NOMO-1 (cell line): ENCODE data around the gene INTS7.
"Not testable (repeated sequence)": the region's sequence is repeated elsewhere in the genome, so short reads cannot be mapped to it uniquely, and the experiment has no call there.

Source experiments
- DNase-seq, 2 experiments: peaks; one replicate each; lab custom pipeline; 2025; ENCODE audit not compliant: unreplicated experiment in 2 of 2; lab: John Stamatoyannopoulos, UW

Gene INTS7

DNA sequence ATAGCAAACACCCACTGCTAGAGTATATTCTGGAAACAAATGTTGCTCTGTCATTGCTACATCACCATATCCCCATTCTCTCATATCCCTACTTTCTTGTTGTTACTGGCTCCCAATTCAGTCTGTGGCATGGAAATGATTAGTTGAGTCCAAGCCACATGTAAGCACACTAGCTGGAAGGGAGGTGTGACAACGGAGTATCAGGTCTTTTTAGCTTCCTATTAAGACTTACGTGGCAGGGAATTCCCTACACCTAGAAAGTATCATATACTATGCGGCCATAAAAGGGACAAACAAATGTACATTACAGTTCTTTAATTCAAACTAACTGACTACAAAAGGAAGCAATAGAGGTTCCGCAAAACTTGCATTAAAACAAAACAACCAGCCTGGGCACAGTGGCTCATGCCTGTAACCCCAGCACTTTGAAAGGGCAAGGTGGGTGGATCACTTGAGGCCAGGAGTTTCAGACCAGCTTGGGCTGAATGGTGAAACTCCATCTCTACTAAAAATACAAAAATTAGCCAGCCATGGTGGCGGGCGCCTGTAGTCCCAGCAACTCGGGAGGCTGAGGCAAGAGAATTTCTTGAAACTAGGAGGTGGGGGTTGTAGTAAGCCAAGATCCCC lies 48.6 kb downstream of the INTS7 start:
- DNase-seq = no peak

DNA sequence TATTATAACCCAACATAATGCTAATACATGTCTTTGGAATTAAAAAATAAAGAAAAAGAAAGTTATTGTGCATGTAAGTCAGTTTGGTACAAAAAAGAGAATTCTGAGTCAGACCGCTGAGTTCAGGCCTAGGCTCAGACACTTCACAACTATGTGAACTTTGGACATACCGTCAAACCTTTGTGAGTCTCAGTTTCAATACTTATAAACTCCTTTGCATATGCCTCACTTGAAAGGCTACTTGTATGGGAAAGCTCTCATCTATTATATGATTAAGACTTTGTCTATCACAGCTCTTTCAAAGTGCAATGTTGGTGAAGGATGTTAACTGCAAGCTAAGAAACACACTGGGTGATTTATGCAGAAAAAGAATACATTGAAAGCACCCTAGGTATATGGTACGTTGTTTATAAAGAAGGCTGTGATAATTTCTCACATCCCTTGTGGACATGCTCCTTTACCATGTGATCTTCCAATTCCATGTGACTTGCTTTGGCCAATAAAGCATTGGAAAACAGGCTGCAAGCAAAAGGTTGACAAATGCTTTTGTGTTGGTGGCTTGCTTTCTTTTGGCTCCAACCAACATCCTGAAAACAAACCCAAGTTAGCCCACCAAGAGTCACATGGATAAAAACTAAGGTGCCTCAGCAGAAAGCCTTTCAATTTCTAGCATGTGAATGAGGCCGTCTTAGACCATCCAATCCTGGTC lies 49.6 kb downstream of the INTS7 start:
- DNase-seq = no peak

DNA sequence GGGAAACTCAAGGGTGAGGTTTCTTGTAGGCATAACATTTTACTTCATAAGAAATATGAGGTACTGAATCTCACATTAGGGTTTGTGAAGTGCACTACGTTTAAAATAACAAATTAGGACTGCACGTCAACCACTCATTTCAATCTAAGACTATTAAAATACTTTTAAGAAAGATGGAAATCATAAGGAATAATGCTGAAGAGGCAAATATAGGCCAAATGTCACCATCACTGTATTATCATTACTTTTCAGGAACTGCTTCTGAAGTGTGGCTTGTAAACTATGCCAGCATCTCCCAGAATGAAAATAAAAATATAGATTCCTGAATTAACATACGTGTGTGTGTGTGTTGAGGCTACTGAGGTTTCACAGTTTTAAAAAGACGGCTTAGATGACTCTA lies 56.8 kb downstream of the INTS7 start:
- no peak for DNase-seq

DNA sequence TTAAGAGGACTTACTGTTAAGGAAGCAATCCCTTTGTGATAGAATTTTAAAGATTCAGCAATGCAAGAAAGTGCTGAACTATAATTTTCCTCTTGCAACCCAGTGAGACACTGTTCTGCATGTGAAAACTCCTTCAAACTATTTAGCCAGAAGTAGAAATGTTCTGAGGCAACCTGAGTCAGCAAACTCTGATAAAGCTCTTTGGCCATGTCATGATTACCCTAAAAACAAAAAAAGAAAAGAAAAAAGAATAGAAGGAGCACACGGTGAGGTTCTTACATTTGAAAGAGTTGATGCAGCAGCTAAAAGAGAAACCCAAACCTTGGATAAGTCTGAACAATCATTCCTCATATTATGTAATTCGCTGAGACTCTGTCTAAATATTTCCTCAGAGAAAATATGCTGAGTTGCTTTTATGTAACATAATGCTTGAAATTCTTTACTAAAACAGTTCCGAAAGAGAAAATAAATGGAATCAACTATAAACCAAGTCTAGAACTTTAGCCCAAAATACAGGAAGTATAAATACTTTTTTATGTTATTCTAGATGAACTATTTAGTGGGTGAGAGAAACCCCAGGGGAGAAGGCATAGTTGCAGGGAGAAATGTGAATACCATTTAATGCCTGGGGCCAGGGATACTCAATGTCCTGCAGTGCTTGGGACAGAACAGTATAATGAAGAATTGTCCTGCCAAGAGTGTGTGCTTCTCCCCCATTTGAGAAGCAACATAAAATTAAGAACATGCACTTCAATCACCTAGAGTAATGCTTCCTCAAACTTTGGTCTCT lies 60.0 kb downstream of the INTS7 start:
- no peak for DNase-seq

DNA sequence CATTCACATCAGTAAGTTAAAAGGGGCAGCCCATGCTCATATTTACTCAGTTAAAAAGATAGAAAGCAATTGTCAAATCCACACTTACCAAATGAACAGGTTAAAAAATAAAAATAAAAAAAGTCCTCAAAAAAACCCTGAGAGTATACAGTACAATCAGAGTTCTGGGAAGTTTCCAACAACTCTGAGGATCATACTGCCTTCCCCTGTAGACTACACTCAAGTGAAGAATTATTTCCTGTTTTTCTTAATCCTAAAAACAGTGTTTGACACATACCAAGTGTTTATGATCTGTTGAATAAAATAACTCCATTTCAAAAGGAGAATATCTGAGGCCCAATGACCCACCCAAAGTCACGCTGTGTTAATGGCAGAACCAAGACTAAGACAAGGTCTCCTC lies 61.8 kb downstream of the INTS7 start:
- no peak for DNase-seq

DNA sequence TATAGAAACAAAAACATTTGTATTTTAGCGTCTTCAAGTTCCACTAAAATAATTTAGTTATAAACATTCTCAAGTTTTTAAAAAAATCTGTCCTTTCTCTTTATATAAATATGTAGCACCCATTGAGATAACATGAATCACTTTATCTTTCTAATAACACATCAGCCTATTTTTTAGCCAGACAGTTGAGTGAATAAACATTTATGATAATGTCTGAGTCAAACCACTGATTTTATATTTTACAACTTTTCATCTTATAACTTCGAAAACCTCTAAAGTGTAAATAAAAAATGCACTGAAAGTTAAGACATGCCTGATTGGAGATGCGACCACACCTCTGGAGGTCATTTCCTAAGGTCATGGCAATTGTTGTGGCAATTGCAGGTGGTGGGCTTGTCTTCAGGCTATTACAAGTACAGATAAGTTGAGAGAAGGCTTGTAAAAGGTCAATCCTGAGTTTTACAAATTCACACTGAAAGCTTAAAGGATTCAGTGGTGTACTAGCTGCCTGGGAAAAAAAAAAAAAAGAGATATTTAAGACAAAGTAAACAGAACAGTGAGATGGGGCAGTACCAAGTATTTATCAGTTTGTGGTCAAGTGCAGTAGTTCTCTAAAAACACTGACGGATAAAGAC lies 67.0 kb downstream of the INTS7 start:
- no peak for DNase-seq

DNA sequence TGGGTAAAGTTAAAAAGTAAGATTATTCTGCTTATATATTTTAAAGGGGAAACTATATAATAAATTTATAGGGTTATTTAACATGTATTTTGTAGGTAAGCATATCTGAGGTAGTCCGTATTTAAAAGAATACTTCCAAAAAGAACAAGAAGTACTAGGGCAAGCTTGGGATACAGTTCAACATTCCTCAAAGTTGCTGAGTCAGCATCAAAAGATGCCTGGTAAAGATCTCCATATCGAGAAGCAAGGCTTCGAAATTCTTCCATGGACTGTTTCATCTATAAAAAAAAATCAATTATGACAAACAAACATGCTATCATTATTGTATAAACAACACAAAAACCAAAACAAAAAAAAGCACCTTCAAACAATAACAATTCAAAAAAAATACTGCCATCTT lies 67.7 kb downstream of the INTS7 start:
- no peak for DNase-seq

DNA sequence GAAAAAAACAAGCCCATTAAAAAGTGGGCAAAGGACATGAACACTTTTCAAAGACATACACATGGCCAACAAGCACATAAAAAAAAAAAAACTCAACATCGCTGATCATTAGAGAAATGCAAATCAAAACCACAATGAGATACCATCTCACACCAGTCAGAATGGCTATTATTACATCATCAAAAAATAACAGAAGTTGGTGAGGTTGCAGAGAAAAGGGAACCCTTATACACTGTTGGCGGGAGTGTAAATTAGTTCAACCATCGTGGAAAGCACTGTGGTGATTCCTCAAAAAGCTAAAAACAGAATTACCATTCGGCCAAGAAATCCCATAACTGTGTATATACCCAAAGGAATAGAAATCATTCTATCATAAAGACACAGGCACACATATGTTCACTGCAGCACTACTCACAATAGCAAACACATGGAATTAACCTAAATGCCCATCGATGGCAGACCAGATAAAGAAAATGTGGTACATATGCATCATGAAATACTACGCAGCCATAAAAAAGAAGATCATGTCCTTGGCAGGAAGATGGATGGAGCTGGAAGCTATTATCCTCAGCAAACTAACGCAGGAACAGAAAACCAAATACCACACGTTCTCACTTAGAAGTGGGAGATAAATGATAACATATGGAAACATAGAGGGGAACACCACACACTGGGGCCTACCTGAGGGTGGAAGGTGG lies 70.1 kb downstream of the INTS7 start:
- peak; percentile 12 to 38 for DNase-seq

DNA sequence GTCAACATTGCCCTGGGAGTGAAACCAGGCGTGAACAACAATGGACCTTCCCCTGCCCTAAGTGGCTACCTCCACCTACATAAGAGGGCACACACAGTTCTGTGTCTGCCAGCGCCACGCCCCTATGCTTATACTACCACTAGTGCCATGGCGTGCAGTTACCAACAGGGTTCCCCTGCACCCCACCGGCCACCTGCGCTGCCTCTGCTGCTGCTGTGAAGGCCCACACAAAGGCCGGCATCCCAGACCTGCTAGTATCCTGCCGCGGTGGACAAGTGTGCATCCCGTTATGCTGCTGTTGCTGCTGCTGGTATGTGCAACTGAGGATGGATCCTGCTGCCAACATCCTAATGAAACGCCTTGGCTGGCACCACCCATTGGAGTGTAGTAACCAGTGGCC lies 75.7 kb downstream of the INTS7 start:
- DNase-seq = no peak

DNA sequence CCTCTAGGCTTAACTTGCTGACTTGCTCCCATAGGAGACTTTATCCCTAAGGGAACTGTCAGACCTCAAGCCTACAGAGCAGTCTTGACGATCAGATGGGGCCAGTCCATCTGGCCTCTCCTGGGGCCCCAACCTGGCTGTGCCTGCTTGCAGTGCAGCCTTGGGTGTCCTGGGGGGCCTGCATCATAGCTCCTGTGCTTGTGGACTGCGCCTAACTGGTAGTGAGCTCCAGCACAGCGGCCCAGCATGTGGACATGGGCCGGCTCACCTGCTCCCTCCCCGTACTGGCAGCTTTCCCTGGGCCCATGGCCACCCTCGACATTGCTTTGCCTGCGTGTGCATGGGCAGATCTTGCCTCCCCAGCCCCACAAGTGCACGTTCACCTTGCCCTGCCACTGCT lies 76.1 kb downstream of the INTS7 start:
- DNase-seq = no peak

DNA sequence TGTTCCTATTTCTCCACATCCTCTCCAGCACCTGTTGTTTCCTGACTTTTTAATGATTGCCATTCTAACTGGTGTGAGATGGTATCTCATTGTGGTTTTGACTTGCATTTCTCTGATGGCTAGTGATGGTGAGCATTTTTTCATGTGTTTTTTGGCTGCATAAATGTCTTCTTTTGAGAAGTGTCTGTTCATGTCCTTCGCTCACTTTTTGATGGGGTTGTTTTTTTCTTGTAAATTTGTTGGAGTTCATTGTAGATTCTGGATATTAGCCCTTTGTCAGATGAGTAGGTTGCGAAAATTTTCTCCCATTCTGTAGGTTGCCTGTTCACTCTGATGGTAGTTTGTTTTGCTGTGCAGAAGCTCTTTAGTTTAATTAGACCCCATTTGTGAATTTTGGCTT lies 81.3 kb downstream of the INTS7 start:
- DNase-seq = not testable (repeated sequence)

DNA sequence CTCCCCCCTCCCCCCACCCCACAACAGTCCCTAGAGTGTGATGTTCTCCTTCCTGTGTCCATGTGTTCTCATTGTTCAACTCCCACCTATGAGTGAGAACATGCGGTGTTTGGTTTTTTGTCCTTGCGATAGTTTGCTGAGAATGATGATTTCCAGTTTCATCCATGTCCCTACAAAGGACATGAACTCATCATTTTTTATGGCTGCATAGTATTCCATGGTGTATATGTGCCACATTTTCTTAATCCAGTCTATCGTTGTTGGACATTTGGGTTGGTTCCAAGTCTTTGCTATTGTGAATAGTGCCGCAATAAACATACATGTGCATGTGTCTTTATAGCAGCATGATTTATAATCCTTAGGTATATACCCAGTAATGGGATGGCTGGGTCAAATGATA lies 81.8 kb downstream of the INTS7 start:
- not testable (repeated sequence) for DNase-seq

DNA sequence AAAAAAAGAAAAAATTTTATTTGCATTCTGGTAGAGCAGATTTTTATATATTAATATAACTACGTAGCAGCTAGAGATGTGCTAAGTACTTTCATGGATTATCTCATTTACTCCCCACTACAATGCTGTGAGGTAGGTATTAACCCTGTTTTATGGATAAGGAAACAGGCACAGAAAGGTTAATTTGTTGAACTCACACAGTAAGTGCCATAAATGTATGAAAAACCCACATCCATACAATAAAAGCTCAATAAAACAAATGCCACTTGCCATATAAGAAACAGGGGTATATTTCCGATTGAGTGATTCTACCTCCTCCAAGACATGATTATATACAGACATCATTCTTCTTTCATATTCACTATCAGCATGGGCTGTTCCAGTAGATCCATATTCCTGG lies 83.1 kb downstream of the INTS7 start:
- DNase-seq = no peak

DNA sequence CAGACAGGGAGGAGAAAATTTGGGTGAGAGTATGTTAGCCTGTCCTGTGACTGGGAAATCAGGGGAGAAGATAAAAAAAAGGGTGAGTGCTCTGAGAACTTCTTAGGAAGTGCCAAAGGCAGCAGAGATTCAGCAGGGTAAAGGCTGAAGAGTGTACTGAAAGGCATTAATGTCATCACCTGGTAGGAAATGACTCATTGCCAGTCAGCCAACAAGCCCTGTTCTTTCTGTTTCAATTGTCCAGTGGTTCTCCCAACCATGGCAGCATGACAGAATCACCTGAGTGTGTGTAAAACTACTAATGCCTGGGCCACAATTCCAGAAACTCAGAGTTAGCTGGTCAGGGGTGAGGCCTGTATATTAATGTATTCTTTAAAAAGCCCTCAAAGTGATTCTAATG lies 83.5 kb downstream of the INTS7 start:
- peak in 1 of 2 experiments; percentile 6 for DNase-seq

DNA sequence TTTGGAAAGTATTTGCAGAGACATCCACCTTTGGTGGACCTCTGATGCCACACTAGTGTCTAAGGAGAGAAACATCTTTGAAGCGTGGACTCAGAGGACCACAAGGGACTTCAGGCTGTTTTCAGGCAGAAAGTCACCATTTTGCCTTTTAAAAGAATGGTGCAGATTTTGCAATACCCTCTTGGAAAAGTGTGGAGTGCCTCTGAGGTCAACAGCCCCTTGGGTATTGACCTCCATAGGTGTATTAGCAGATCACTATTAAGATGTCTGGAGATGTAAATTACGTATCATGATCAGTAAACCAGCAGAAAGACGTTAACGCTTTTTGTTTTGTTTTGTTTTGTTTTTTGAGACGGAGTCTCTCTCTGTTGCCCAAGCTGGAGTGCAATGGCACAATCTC lies 87.0 kb downstream of the INTS7 start:
- DNase-seq = no peak

DNA sequence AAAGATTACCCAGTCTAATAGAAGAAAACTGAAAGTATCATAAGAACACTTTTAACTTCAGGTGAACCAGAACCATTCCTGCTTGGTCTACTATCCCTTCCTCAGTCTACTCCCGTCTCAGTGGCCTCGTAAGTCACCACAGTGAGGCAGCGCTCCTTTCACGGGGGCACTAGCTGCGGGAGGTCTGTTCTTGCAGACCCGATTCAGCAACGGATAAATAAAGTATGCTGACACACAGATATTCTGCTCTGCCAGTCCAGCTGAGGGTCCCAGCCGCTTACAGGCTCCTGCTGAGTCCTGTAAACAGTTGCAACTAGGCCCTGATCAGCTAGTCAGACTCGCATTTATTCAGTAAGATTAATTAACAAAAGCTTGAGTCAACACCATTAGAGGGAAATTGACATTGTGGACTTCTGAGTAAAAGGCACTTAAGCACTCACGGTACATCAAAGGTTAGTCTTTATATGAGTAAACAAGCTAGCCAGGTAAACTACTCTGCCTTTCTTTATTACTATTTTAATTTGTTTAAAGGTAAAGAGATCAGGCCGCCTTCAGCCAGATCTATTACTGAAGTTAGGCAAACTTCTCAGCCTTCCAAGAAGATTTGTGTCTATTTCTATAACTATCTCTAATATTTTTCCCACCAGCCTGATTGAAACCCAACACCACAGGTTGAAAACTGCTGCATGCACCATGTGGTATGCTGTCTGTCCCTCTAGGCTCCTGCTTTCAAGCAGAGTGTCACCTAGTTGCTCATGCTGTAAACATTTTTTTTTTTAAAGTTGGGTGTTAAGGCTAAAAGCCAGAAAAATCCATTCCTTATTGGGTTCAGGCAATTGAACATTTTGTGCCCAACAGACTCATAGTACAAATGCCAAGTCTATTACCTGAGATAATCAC lies 87.7 kb downstream of the INTS7 start:
- DNase-seq = no peak

DNA sequence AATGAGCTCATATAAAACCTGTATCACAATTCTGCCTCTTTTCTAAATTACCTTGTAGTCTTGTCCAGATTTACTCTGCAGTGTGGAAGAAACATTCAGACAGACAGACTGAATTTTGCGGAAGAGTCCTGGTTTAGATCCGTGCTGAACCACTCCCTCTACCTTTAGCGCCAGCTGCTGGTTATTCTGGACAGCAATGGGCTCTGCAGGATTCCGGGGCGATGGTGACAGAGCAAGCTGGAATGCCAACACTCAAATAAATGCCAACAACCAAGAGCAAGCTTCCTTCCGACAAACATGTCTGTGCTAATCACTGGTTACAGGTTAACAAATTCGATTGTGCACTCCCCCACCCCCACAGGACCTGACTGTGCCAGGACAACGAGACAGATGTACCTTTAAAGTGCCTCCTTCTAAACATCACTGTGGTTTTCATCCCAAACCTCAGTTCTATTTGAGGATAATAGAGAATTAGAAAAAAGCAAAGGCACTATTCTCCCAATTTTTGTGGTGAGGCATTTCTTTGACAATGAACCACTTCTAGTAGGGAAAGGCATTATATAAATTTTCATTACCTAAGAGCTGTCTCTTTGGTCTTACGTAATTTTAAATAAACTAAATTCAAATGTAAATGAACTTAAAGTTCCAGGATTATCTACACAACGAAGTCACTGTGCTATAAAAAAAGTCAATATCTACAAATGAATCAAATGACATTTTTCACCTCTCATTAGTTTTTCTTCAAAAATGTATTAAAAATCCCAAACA lies 90.4 kb downstream of the INTS7 start:
- DNase-seq = no peak

DNA sequence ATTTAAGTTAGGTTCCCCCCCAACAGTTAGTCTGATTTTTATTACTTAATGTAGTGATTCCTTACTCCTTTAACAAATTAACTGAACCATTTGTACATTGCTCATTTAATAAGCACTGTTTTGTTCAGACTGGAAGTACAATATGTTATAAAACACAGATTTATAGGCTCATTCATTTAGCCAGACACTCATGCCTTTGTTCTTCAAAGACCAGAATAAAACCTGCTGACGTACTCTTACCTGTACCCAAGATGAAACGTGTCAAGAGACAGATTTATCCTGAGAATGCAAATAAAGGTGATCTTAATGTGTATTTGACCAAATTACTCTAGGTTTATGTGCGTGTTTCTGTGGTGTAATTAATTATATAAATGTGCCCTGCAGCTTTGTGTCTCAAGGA lies 92.8 kb downstream of the INTS7 start:
- DNase-seq = no peak

DNA sequence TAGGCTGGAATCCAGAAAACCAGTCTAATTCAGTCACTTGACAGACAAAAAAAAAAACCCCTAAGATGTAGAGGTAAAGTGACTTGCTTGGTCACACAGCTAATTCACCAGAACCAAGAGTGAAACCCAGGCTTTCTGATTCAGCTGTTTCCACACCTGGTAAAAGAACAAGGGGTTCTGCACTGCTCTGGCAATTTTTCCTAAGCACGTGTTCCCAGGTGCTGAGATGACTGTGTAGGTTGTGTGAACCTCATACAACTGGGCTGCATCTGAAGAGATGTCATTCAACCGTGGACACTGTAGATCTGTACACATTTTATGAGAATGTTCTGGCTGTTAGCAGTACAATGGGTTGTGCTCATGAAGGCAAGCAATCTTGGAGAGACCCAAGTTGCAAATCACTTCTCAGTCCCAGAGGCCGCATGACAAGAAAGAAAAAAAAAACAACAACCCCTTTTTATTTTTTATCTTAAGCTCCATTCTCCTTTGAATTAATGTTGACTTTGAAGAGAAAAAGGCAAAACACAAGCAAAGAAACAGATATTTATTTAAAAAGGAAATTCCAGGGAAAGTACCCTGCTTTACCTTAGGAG lies 95.4 kb downstream of the INTS7 start:
- no peak for DNase-seq
